HepG2 (cell line): ENCODE measurements around the gene STAM. TPM values are rescaled to one million over a fixed set of nuclear protein-coding genes. Genes with fewer than 3 reads are reported as not detected.

ENCODE experiments used
- ATAC-seq: fragments of 200-7000 bp; cut with Tn5 transposase; 3 replicates; pipeline ENCODE4 v1.9.1; 2020; ENCODE audit warnings: mild to moderate bottlenecking, moderate library complexity
- BruUV-seq: library from RNA; stranded (reverse); fragments of 400-500 nt; replicated peaks from 2 replicates; lab custom pipeline; 2021; lab: Mats Ljungman, UMichigan
- CTCF ChIA-PET: fragments of 300-600 bp; formaldehyde crosslinking; extraction: SDS; loops from one replicate; lab custom pipeline; 2021; ENCODE audit warnings: low total read pairs, inconsistent platforms, low intra/inter-chr PET ratio; lab: Yijun Ruan, JAX
- POLR2A ChIA-PET: fragments of 350-600 bp; sonication (Branson Sonifier 250); formaldehyde crosslinking; loops from one replicate; lab custom pipeline; 2020; ENCODE audit warnings: antibody characterized with exemption, inconsistent platforms; lab: Yijun Ruan, JAX
- DNase-seq: peaks from one replicate; pipeline ENCODE4 v3.0.0-alpha.2; 2015; ENCODE audit warnings: low spot score
- FAIRE-seq: peaks from 3 replicates; lab custom pipeline; 2011; peaks lifted over from hg19 to GRCh38; lab: Jason Lieb, UNC
- H2AFZ ChIP-seq: one replicate; pipeline ENCODE4 v1.6.1; 2011; ENCODE audit warnings: low read length, inconsistent platforms
- H3K27ac ChIP-seq: fragments of 300-600 bp; 3 replicates; pipeline ENCODE4 v1.8.0; 2011; ENCODE audit warnings: mixed run types, mild to moderate bottlenecking, mixed read lengths, low read length, inconsistent platforms; ENCODE audit not compliant: insufficient read depth; ENCODE audit errors: extremely low read length
- H3K27me3 ChIP-seq, 2 experiments: fragments of 200-600 bp in 1 of 2; 2 replicates in 1 of 2; 3 replicates in 1 of 2; pipeline versions ENCODE4 v1.6.0 to v1.8.0; 2011; ENCODE audit warnings: low read length in 2 of 2, mild to moderate bottlenecking in 2 of 2, moderate library complexity in 2 of 2, inconsistent platforms in 1 of 2; ENCODE audit not compliant: insufficient read depth in 2 of 2, control insufficient read depth in 1 of 2
- H3K36me3 ChIP-seq, 2 experiments: fragments of 200-600 bp in 1 of 2; replicated peaks in 1 of 2; 2 replicates in 1 of 2; 3 replicates in 1 of 2; pipeline versions ENCODE4 v1.5.1 to v1.8.0; 2011; ENCODE audit warnings: low read length in 2 of 2, inconsistent platforms in 1 of 2; ENCODE audit not compliant: insufficient read depth in 2 of 2, control insufficient read depth in 1 of 2
- H3K4me1 ChIP-seq: 2 replicates; pipeline ENCODE4 v1.5.1; 2012; ENCODE audit warnings: low read length, inconsistent platforms; ENCODE audit not compliant: insufficient read depth
- H3K4me2 ChIP-seq: 2 replicates; pipeline ENCODE4 v1.6.0; 2011; ENCODE audit warnings: low read depth, low read length, inconsistent platforms
- H3K4me3 ChIP-seq, 3 experiments: fragments of 200-600 bp in 1 of 3; sonication (generic), shearing (Covaris generic) in 1 of 3; replicated peaks in 1 of 3; 2 replicates each; pipeline ENCODE4 v1.5.1; 2011 to 2016; ENCODE audit warnings: low read length in 3 of 3, inconsistent platforms in 2 of 3, low read depth in 2 of 3, mild to moderate bottlenecking in 2 of 3, control low read depth in 1 of 3, mixed read lengths in 1 of 3; ENCODE audit not compliant: insufficient read depth in 1 of 3
- H3K79me2 ChIP-seq: one replicate; pipeline ENCODE4 v1.6.1; 2011; ENCODE audit warnings: low read length, inconsistent platforms; ENCODE audit not compliant: insufficient read depth
- H3K9ac ChIP-seq: 2 replicates; pipeline ENCODE4 v1.6.0; 2011; ENCODE audit warnings: mild to moderate bottlenecking, low read depth, low read length, inconsistent platforms; ENCODE audit not compliant: insufficient read depth
- H3K9me3 ChIP-seq: 2 replicates; pipeline ENCODE4 v1.5.1; 2012; ENCODE audit warnings: mild to moderate bottlenecking, low read length
- H4K20me1 ChIP-seq: 2 replicates; pipeline ENCODE4 v1.6.0; 2011; ENCODE audit warnings: inconsistent platforms, mild to moderate bottlenecking, low read length, moderate library complexity; ENCODE audit not compliant: insufficient read depth
- CHD2 ChIP-seq: IDR thresholded peaks from 2 replicates; pipeline ENCODE4 v1.6.1; 2011; ENCODE audit warnings: low read depth, low read length, improper control_type of control experiment
- KAT2B ChIP-seq: fragments of 150-350 bp; IDR thresholded peaks from 2 replicates; pipeline ENCODE4 v1.6.1; 2014; ENCODE audit warnings: low read depth, low read length, borderline replicate concordance
- MBNL3 ChIP-seq: fragments of 250-450 bp; sonication (Bioruptor Pico); conservative IDR thresholded peaks from 2 replicates; pipeline ENCODE4 v1.8.0; 2022; ENCODE audit warnings: mild to moderate bottlenecking, inconsistent platforms
- MYNN ChIP-seq: sonication (generic); formaldehyde crosslinking; IDR thresholded peaks from 2 replicates; pipeline ENCODE4 v1.4.0; 2020; ENCODE audit warnings: mild to moderate bottlenecking, low read depth, missing genetic modification reagents
- NBN ChIP-seq: fragments of 450-650 bp; conservative IDR thresholded peaks from 2 replicates; pipeline ENCODE4 v1.6.1; 2017
- NFIB ChIP-seq: sonication (generic); formaldehyde crosslinking; IDR thresholded peaks from 2 replicates; pipeline ENCODE4 v1.9.0; 2021; ENCODE audit warnings: missing genetic modification reagents, mild to moderate bottlenecking, borderline replicate concordance
- NKX3-1 ChIP-seq: sonication (generic); formaldehyde crosslinking; IDR thresholded peaks from 2 replicates; pipeline ENCODE4 v1.5.0; 2020; ENCODE audit warnings: missing genetic modification reagents
- PHF21A ChIP-seq: sonication (generic); formaldehyde crosslinking; IDR thresholded peaks from 2 replicates; pipeline ENCODE4 v1.5.0; 2020; ENCODE audit warnings: mild to moderate bottlenecking, missing genetic modification reagents
- RBAK ChIP-seq: sonication (generic); formaldehyde crosslinking; IDR thresholded peaks from 2 replicates; pipeline ENCODE4 v1.5.1; 2020; ENCODE audit warnings: mild to moderate bottlenecking, missing genetic modification reagents
- RCOR2 ChIP-seq: IDR thresholded peaks from 2 replicates; pipeline ENCODE4 v1.6.1; 2016; ENCODE audit warnings: missing biosample characterization, missing genetic modification reagents
- SIX4 ChIP-seq: sonication (generic); formaldehyde crosslinking; IDR thresholded peaks from 2 replicates; pipeline ENCODE4 v1.4.0; 2020; ENCODE audit warnings: missing genetic modification reagents
- SKI ChIP-seq: fragments of 450-650 bp; IDR thresholded peaks from one replicate; pipeline ENCODE4 v1.6.1; 2018; ENCODE audit warnings: mild to moderate bottlenecking; ENCODE audit not compliant: partially characterized antibody
- SP1 ChIP-seq, 2 experiments: fragments of 450-650 bp in 1 of 2; sonication (generic) in 1 of 2; formaldehyde crosslinking in 1 of 2; IDR thresholded peaks; 2 replicates each; pipeline versions ENCODE4 v1.4.0 to v1.6.1; 2016 to 2020; ENCODE audit warnings: missing genetic modification reagents in 1 of 2
- TBP ChIP-seq: sonication (generic); formaldehyde crosslinking; IDR thresholded peaks from 2 replicates; pipeline ENCODE4 v1.5.0; 2020; ENCODE audit warnings: missing genetic modification reagents
- TBX3 ChIP-seq: fragments of 450-650 bp; IDR thresholded peaks from 2 replicates; pipeline ENCODE4 v1.6.1; 2017; ENCODE audit warnings: antibody characterized with exemption, mild to moderate bottlenecking, inconsistent platforms, borderline replicate concordance
- ZNF253 ChIP-seq: sonication (generic); formaldehyde crosslinking; IDR thresholded peaks from 2 replicates; pipeline ENCODE4 v1.8.0; 2022; ENCODE audit warnings: mild to moderate bottlenecking, missing genetic modification reagents, borderline replicate concordance
- ZNF331 ChIP-seq: sonication (generic); formaldehyde crosslinking; IDR thresholded peaks from 2 replicates; pipeline ENCODE4 v1.4.0; 2020; ENCODE audit warnings: missing genetic modification reagents
- ZNF382 ChIP-seq: sonication (generic); formaldehyde crosslinking; IDR thresholded peaks from 2 replicates; pipeline ENCODE4 v1.5.0; 2020; ENCODE audit warnings: missing genetic modification reagents, mild to moderate bottlenecking, borderline replicate concordance
- ZNF550 ChIP-seq: sonication (generic); formaldehyde crosslinking; IDR thresholded peaks from 2 replicates; pipeline ENCODE4 v1.4.0; 2020; ENCODE audit warnings: mild to moderate bottlenecking, missing genetic modification reagents, borderline replicate concordance
- WGBS: methylation state at CpG from one replicate; pipeline ENCODE4 v1.1.6; 2017; ENCODE audit warnings: low lambda C conversion rate; 5-methylcytosine and 5-hydroxymethylcytosine counted together
- in situ Hi-C: cut with HindIII; loops from 2 replicates; pipeline ENCODE4 v1.10.0; 2017; ENCODE audit warnings: low pct_unique_long_range_greater_than_20kb; ENCODE audit not compliant: extremely low pct_ligation_motif_present
- intact Hi-C: fragments of 100-400 bp; cut with micrococcal nuclease; formaldehyde crosslinking; loops from one replicate; pipeline ENCODE4 v1.10.0; 2022; ENCODE audit not compliant: unreplicated experiment
- polyA plus RNA-seq, 8 experiments: library from polyadenylated mRNA; depleted of rRNA in 3 of 8; stranded (reverse) in 7 of 8; unstranded in 1 of 8; fragments of >200 nt; fragmentation: Illumina TruSeq in 4 of 8; extraction: Trizol in 4 of 8; gene quantifications; 2 replicates each; pipeline versions ENCODE4 v1.2.1 to v1.2.3, GENCODE V29; 2011 to 2016; ENCODE audit warnings: low read depth in 4 of 8, missing spikeins in 1 of 8, mixed read lengths in 1 of 8; ENCODE audit not compliant: insufficient read depth in 1 of 8
- total RNA-seq, 5 experiments: library from RNA; depleted of rRNA; stranded (reverse); fragments of >200 nt; fragmentation: Illumina TruSeq; extraction: Trizol; gene quantifications; 2 replicates each; pipeline ENCODE4 v1.2.3, GENCODE V29; 2016; ENCODE audit warnings: low read depth in 1 of 5
- TF ChIP-seq, protein P1 (sequence below): IDR thresholded peaks from 2 replicates; pipeline ENCODE4 v1.6.1; 2016
- TF ChIP-seq, protein P2 (sequence below): sonication (generic); formaldehyde crosslinking; IDR thresholded peaks from 2 replicates; pipeline ENCODE4 v1.4.0; 2020; ENCODE audit warnings: missing genetic modification reagents

STAM gene
- total and polyA plus RNA-seq, 2 of the 13 experiments (the other 11 are each of a cell fraction or from before 2014, with no cell fraction given): 19.5 to 25.1 TPM

DNA sequence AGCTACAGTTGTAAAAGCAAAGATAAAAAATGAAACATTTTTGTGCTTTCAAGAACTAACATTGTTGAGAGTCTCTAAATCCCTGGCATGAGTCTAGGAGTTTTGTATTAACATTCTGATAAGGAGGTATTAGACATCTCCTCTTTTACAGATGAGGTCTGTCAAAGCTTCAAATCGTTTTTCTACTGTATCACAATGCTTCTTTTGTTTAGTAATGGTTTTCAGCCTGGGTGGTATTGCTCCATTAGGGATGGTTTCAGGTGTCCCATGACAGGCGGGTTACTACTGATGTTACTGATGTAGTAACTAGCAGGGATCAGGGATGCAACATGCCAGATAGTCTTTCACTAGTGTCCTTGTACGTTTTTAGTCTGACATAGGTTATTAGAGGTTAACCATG is 27.4 kb downstream of the STAM start (continued):
- TF ChIP-seq, protein P1, sequence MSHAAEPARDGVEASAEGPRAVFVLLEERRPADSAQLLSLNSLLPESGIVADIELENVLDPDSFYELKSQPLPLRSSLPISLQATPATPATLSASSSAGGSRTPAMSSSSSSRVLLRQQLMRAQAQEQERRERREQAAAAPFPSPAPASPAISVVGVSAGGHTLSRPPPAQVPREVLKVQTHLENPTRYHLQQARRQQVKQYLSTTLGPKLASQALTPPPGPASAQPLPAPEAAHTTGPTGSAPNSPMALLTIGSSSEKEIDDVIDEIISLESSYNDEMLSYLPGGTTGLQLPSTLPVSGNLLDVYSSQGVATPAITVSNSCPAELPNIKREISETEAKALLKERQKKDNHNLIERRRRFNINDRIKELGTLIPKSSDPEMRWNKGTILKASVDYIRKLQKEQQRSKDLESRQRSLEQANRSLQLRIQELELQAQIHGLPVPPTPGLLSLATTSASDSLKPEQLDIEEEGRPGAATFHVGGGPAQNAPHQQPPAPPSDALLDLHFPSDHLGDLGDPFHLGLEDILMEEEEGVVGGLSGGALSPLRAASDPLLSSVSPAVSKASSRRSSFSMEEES (CRISPR knock-in tag): peak; percentile 89
- no peak for TF ChIP-seq MYNN
- TF ChIP-seq NBN: no peak
- TF ChIP-seq RBAK (CRISPR knock-in tag): no peak
- TF ChIP-seq NKX3-1 (CRISPR knock-in tag): no peak
- TF ChIP-seq SIX4: peak; percentile 91
- no peak for TF ChIP-seq RCOR2 (CRISPR knock-in tag)
- no peak for TF ChIP-seq ZNF550
- TF ChIP-seq SKI: no peak
- TF ChIP-seq ZNF331 (CRISPR knock-in tag): no peak
- TF ChIP-seq, all 625 proteins: peak for 21

DNA sequence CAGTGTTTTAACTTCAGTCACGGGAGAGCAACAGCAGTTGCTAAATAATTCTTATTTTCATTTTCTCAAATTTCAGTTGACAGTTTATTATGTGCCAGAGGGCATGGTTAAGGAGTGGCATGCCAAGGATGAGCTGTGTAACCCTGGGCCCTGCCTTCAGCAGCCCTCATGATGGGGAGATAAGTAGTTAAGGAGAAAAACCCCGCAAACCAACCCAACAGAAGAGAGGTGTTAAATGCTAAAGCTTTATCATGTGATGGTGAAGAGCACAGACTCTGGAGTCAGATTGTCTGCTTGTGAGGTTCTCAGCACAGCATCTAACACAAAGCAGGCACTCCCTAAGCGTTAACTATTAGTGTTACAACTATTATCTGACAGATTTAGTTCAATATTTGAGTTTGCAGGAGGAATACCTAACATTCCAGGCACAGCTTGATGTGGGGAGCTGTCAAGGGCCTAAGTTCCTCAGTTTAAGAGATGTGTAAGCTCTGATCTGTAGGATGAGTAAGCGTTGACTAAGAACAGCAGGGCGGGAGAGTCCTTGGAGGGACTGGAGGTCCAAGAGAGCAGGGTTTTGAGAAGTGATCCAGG is 29.6 kb downstream of the STAM start:
- WGBS: 25% methylated on average over 5 of the region's 5 CpGs
- DNase-seq (peak; percentile 91), ATAC-seq (peak; percentile 96), FAIRE-seq (peak; percentile 47)
- ChIA-PET POLR2A (interaction anchor here (0.6 to 3.8 kb wide), 6 partner anchors 17 to 57 kb away, joined by 3 to 31 read pairs (median 5); partner anchors contain the start of genes HACD1 and STAM), CTCF (no interaction called here)
- H3K4me3 ChIP-seq: no peak overlapping the region
- no peaks in the 10 kb centered on the region for H3K9me3 ChIP-seq
- H3K27me3 ChIP-seq: no peaks in the 10 kb centered on the region
- no peak overlapping the region for H3K9ac ChIP-seq
- BruUV-seq: no TSS peak
- intact Hi-C loops: loop anchor here (2.0 to 10.0 kb wide), 3 partner anchors 57 to 981 kb away; partner anchors contain the start of genes ARL5B, HACD1 and NSUN6
- peaks cover 0 to 1% of the 10 kb centered on the region in 2 experiments; a peak in 1 of 5 replicates for H3K36me3 ChIP-seq
- H3K27ac ChIP-seq: peak overlapping the region; percentile 54
- no peak overlapping the region for H2AFZ ChIP-seq
- peaks cover 14% of the 10 kb centered on the region; the same call in 1 of the 2 replicates for H4K20me1 ChIP-seq
- H3K79me2 ChIP-seq: peaks cover 89% of the 10 kb centered on the region
- H3K4me2 ChIP-seq: peak overlapping the region; percentile 38
- in situ Hi-C loops: loop anchor here (25.0 kb wide), 1 partner anchor 989 kb away; the partner anchor contains the start of genes ARL5B and NSUN6
- peaks cover 66% of the 10 kb centered on the region for H3K4me1 ChIP-seq
- no peak for TF ChIP-seq MBNL3 (CRISPR knock-in tag)
- 0 out of 2 replicates have a peak, but pooled peaks have one; percentile 17 for TF ChIP-seq PHF21A (CRISPR knock-in tag)
- TF ChIP-seq, protein P1 (CRISPR knock-in tag): no peak
- no peak for TF ChIP-seq TBP (CRISPR knock-in tag)
- TF ChIP-seq ZNF253 (CRISPR knock-in tag): no peak
- TF ChIP-seq ZNF382 (CRISPR knock-in tag): no peak
- no peak for TF ChIP-seq CHD2
- no peak for TF ChIP-seq KAT2B
- TF ChIP-seq NBN: no peak
- TF ChIP-seq, protein P2, sequence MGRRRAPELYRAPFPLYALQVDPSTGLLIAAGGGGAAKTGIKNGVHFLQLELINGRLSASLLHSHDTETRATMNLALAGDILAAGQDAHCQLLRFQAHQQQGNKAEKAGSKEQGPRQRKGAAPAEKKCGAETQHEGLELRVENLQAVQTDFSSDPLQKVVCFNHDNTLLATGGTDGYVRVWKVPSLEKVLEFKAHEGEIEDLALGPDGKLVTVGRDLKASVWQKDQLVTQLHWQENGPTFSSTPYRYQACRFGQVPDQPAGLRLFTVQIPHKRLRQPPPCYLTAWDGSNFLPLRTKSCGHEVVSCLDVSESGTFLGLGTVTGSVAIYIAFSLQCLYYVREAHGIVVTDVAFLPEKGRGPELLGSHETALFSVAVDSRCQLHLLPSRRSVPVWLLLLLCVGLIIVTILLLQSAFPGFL: no peak
- TF ChIP-seq TBX3: peak; percentile 82
- TF ChIP-seq NFIB: no peak
- TF ChIP-seq SP1 (IDR thresholded peaks at IDR 0.05): no peak
- no peak for TF ChIP-seq SP1 (CRISPR knock-in tag; IDR thresholded peaks at IDR 0.05)
